K562 (cell line): Measurements from ENCODE around the gene C20orf96. TPM values are rescaled to one million over a fixed set of nuclear protein-coding genes. Genes with fewer than 3 reads are reported as not detected.
A peak's percentile ranks its signal among the peaks of the same experiment; 100 is the strongest.

Source experiments
- ATAC-seq: fragments of 200-7000 bp; cut with Tn5 transposase; 3 replicates; pipeline ENCODE4 v1.9.1; 2020; ENCODE audit warnings: moderate library complexity
- BruUV-seq: library from RNA; stranded (reverse); fragments of 400-500 nt; replicated peaks from 2 replicates; lab custom pipeline; 2021; lab: Mats Ljungman, UMichigan
- CTCF ChIA-PET: fragments of 300-600 bp; formaldehyde crosslinking; extraction: SDS; loops from one replicate; lab custom pipeline; 2021; ENCODE audit warnings: low intra/inter-chr PET ratio; lab: Yijun Ruan, JAX
- POLR2A ChIA-PET: fragments of 300-600, 350-650 bp; sonication (Branson Sonifier 250); formaldehyde crosslinking; extraction: SDS; loops from one replicate; lab custom pipeline; 2021; ENCODE audit warnings: antibody characterized with exemption, inconsistent platforms; lab: Yijun Ruan, JAX
- DNase-seq, 4 experiments: peaks; one replicate each; pipeline versions ENCODE4 v3.0.0 to v3.0.0-alpha.2; 2011 to 2018; ENCODE audit warnings: low spot score in 3 of 4, mixed read lengths in 3 of 4; ENCODE audit errors: extremely low read depth in 1 of 4
- FAIRE-seq: peaks from 2 replicates; lab custom pipeline; 2011; peaks lifted over from hg19 to GRCh38; lab: Jason Lieb, UNC
- H2AFZ ChIP-seq: 2 replicates; pipeline ENCODE4 v1.6.0; 2011; ENCODE audit warnings: low read depth, low read length, control low read depth, inconsistent platforms
- H3K27ac ChIP-seq: fragments of 200-600 bp; 3 replicates; pipeline ENCODE4 v1.8.0; 2011; ENCODE audit warnings: low read depth, mild to moderate bottlenecking, control low read depth, inconsistent platforms, low read length, moderate library complexity, mixed read lengths; ENCODE audit errors: extremely low read depth
- H3K27me3 ChIP-seq, 2 experiments: fragments of 300-600 bp in 1 of 2; 2 replicates in 1 of 2; 3 replicates in 1 of 2; pipeline versions ENCODE4 v1.6.0 to v1.8.0; 2011; ENCODE audit warnings: inconsistent platforms in 2 of 2, low read length in 2 of 2, mild to moderate bottlenecking in 1 of 2, mixed read lengths in 1 of 2, moderate library complexity in 1 of 2; ENCODE audit not compliant: control insufficient read depth in 2 of 2, insufficient read depth in 2 of 2
- H3K36me3 ChIP-seq: fragments of 300-600 bp; 3 replicates; pipeline ENCODE4 v1.8.0; 2011; ENCODE audit warnings: mild to moderate bottlenecking, low read length, inconsistent platforms; ENCODE audit not compliant: control insufficient read depth, insufficient read depth
- H3K4me1 ChIP-seq, 2 experiments: fragments of 200-600 bp in 1 of 2; replicated peaks in 1 of 2; 2 replicates in 1 of 2; 3 replicates in 1 of 2; pipeline versions ENCODE4 v1.5.1 to v1.8.0; 2011; ENCODE audit warnings: inconsistent platforms in 2 of 2, low read length in 2 of 2, mild to moderate bottlenecking in 1 of 2, mixed read lengths in 1 of 2, moderate library complexity in 1 of 2; ENCODE audit not compliant: control insufficient read depth in 2 of 2, insufficient read depth in 2 of 2
- H3K4me2 ChIP-seq: 2 replicates; pipeline ENCODE4 v1.6.1; 2011; ENCODE audit warnings: low read length, control low read depth, inconsistent platforms, mixed read lengths; ENCODE audit not compliant: insufficient read depth
- H3K4me3 ChIP-seq: fragments of 200-600 bp; sonication (generic), shearing (Covaris generic); 2 replicates; pipeline ENCODE4 v1.5.1; 2016; ENCODE audit warnings: control low read depth, inconsistent platforms
- H3K79me2 ChIP-seq: fragments of 200-600 bp; 3 replicates; pipeline ENCODE4 v1.8.0; 2011; ENCODE audit warnings: low read length, inconsistent platforms; ENCODE audit not compliant: control insufficient read depth, insufficient read depth
- H3K9ac ChIP-seq, 2 experiments: 2 replicates each; pipeline versions ENCODE4 v1.6.0 to v1.6.1; 2011; ENCODE audit warnings: low read depth in 2 of 2, low read length in 2 of 2, control low read depth in 1 of 2, inconsistent platforms in 1 of 2, mild to moderate bottlenecking in 1 of 2, mixed read lengths in 1 of 2; ENCODE audit not compliant: insufficient read depth in 1 of 2
- H3K9me1 ChIP-seq: one replicate; pipeline ENCODE4 v1.6.0; 2011; ENCODE audit warnings: inconsistent platforms, mild to moderate bottlenecking, low read length, moderate library complexity; ENCODE audit not compliant: control insufficient read depth, insufficient read depth
- H3K9me3 ChIP-seq: replicated peaks from 2 replicates; pipeline ENCODE4 v1.5.1; 2011; ENCODE audit warnings: low read depth, low read length, inconsistent platforms; ENCODE audit not compliant: control insufficient read depth, insufficient read depth
- H4K20me1 ChIP-seq: replicated peaks from 2 replicates; pipeline ENCODE4 v1.6.1; 2011; ENCODE audit warnings: low read length, inconsistent platforms, mixed read lengths; ENCODE audit not compliant: control insufficient read depth, insufficient read depth
- C11orf30 ChIP-seq: fragments of 450-650 bp; IDR thresholded peaks from 2 replicates; pipeline ENCODE4 v1.6.1; 2016; ENCODE audit warnings: low read depth, mild to moderate bottlenecking
- ERF ChIP-seq: fragments of 450-650 bp; formaldehyde crosslinking; IDR thresholded peaks from 2 replicates; pipeline ENCODE4 v1.4.0; 2020; ENCODE audit warnings: mild to moderate bottlenecking, mixed read lengths
- GATAD2B ChIP-seq: fragments of 450-650 bp; IDR thresholded peaks from 2 replicates; pipeline ENCODE4 v1.6.1; 2017; ENCODE audit warnings: mild to moderate bottlenecking, borderline replicate concordance
- GTF2E2 ChIP-seq: fragments of 200-800 bp; sonication (Bioruptor generic); IDR thresholded peaks from 2 replicates; pipeline ENCODE4 v1.6.1; 2016; ENCODE audit warnings: missing genetic modification characterization, missing compliant biosample characterization
- NFYB ChIP-seq: IDR thresholded peaks from 2 replicates; pipeline ENCODE4 v1.6.1; 2011; ENCODE audit warnings: mild to moderate bottlenecking, moderate library complexity; ENCODE audit not compliant: insufficient read length; ENCODE audit errors: extremely low read depth
- NR2C2 ChIP-seq, 2 experiments: fragments of 200-800 bp in 1 of 2; sonication (Bioruptor generic) in 1 of 2; sonication (generic) in 1 of 2; formaldehyde crosslinking in 1 of 2; IDR thresholded peaks; 2 replicates each; pipeline versions ENCODE4 v1.6.1 to v1.8.0; 2016 to 2022; ENCODE audit warnings: mild to moderate bottlenecking in 1 of 2, missing compliant biosample characterization in 1 of 2, missing genetic modification characterization in 1 of 2, missing genetic modification reagents in 1 of 2
- POLR3G ChIP-seq: IDR thresholded peaks from 2 replicates; pipeline ENCODE4 v1.6.1; 2011; ENCODE audit not compliant: insufficient read length, insufficient replicate concordance; ENCODE audit errors: extremely low read depth
- PRDM10 ChIP-seq: fragments of 450-650 bp; IDR thresholded peaks from 2 replicates; pipeline ENCODE4 v1.6.1; 2018; ENCODE audit not compliant: partially characterized antibody
- STAT5B ChIP-seq: fragments of 250-450 bp; sonication (Bioruptor Pico); IDR thresholded peaks from 2 replicates; pipeline ENCODE4 v1.8.0; 2021; ENCODE audit warnings: mild to moderate bottlenecking, inconsistent platforms
- TBP ChIP-seq: optimal IDR thresholded peaks from 2 replicates; pipeline ENCODE3; 2011; ENCODE audit warnings: low read depth, low read length, improper control_type of control experiment
- TSHZ1 ChIP-seq: fragments of 250-450 bp; sonication (Bioruptor Pico); IDR thresholded peaks from 2 replicates; pipeline ENCODE4 v1.4.0; 2020; ENCODE audit warnings: mild to moderate bottlenecking, moderate library complexity
- ZNF23 ChIP-seq: fragments of 250-450 bp; sonication (Bioruptor Pico); IDR thresholded peaks from 2 replicates; pipeline ENCODE4 v1.4.0; 2020; ENCODE audit warnings: mild to moderate bottlenecking
- ZNF24 ChIP-seq: fragments of 450-650 bp; IDR thresholded peaks from 2 replicates; pipeline ENCODE4 v1.6.1; 2016
- WGBS: fragments of 100-300 bp; shearing (Covaris generic); methylation state at CpG from one replicate; pipeline ENCODE4 v1.1.6; 2016; ENCODE audit warnings: low coverage, mixed read lengths; ENCODE audit not compliant: insufficient coverage; ENCODE audit errors: missing lambda C conversion rate; 5-methylcytosine and 5-hydroxymethylcytosine counted together
- in situ Hi-C: fragments of 300-500 bp; cut with MboI; formaldehyde crosslinking; loops from 4 replicates; pipeline ENCODE4 v1.15.0; 2018; ENCODE audit warnings: inconsistent platforms, mixed read lengths
- intact Hi-C: fragments of 100-400 bp; cut with micrococcal nuclease; formaldehyde crosslinking; loops from 2 replicates; pipeline ENCODE4 v1.14.2; 2022
- polyA plus RNA-seq, 8 experiments: library from polyadenylated mRNA; depleted of rRNA in 4 of 8; stranded (reverse) in 5 of 8; unstranded in 3 of 8; fragments of >200 nt; fragmentation: Nextera tagmentation in 2 of 8; fragmentation: Illumina TruSeq in 1 of 8; extraction: Ambion mirVana in 2 of 8; extraction: Trizol in 1 of 8; gene quantifications; 2 replicates each; pipeline versions ENCODE4 v1.2.1 to v1.2.3, GENCODE V29; 2011 to 2014; ENCODE audit warnings: inconsistent platforms in 1 of 8, missing spikeins in 1 of 8
- total RNA-seq, 7 experiments: library from RNA; depleted of rRNA in 6 of 7; stranded (reverse); fragments of >200 nt in 6 of 7; fragmentation: Illumina TruSeq in 2 of 7; extraction: Trizol in 2 of 7; gene quantifications; 2 replicates each; pipeline versions ENCODE4 v1.2.1 to v1.2.3, GENCODE V29; 2011 to 2021; ENCODE audit warnings: low replicate concordance in 1 of 7

Gene C20orf96
- total and polyA plus RNA-seq, 9 of the 15 experiments (the other 6 are each of a cell fraction or from before 2014, with no cell fraction given): 1.7 to 11.7 (median 4.2) TPM

GRCh38 chr20:325045-325888, 34.7 kb upstream of the C20orf96 start, which contains the start of gene SOX12:
Gene SOX12, plus strand, starts transcription at chr20:325552. Its CDS starts 373 bp downstream, at chr20:325925.
- peaks cover 47% of the 10 kb centered on the region for H3K79me2 ChIP-seq
- peaks cover 24% of the 10 kb centered on the region; the same call in 2 of the 3 replicates for H3K36me3 ChIP-seq
- POLR2A ChIA-PET: interaction anchor here (0.6 to 1.0 kb wide), 6 partner anchors 12 to 133 kb away, joined by 3 to 5 read pairs (median 3); no protein-coding TSS in a partner anchor
- DNase-seq (peak; percentile 74 to 94 (median 81)), FAIRE-seq (peak; percentile 75), ATAC-seq (peak; percentile 74)
- no peaks in the 10 kb centered on the region for H3K9me1 ChIP-seq
- H3K27me3 ChIP-seq: no peaks in the 10 kb centered on the region
- BruUV-seq: no TSS peak
- peak within 1 kb of the TSS; percentile 65 for H3K4me3 ChIP-seq
- H3K4me1 ChIP-seq: peaks cover 11 to 55% of the 10 kb centered on the region in 2 experiments; a peak in 4 of 5 replicates
- under 1% methylated on average over 29 of the region's 106 CpGs for WGBS
- no peaks in the 10 kb centered on the region for H3K9me3 ChIP-seq
- in situ Hi-C loops: no loop called here
- intact Hi-C loops: loop anchor here (2.0 kb wide), 2 partner anchors 28 to 58 kb away; partner anchors contain the start of gene ZCCHC3
- H2AFZ ChIP-seq: peak within 1 kb of the TSS; percentile 93
- H4K20me1 ChIP-seq: peaks cover 14% of the 10 kb centered on the region; the same call in 1 of the 2 replicates
- CTCF ChIA-PET: interaction anchor here (1.3 kb wide), 1 partner anchor 59 kb away, joined by 3 read pairs; no protein-coding TSS in a partner anchor
- H3K9ac ChIP-seq: peak within 1 kb of the TSS; percentile 77 to 97
- H3K4me2 ChIP-seq: peak within 1 kb of the TSS; percentile 96
- H3K27ac ChIP-seq: peak within 1 kb of the TSS; percentile 95
- TF ChIP-seq ZNF23 (CRISPR knock-in tag) (no peak), GATAD2B (peak; percentile 80), GTF2E2 (tag) (peak; percentile 28; the same call in 1 of the 2 replicates), POLR3G (no peak), TSHZ1 (CRISPR knock-in tag) (no peak), NR2C2 (CRISPR knock-in tag; IDR thresholded peaks at IDR 0.05) (no peak), NR2C2 (tag; IDR thresholded peaks at IDR 0.05) (peak; percentile 60; the same call in 1 of the 2 replicates), TBP (peak; percentile 65), ZNF24 (no peak), C11orf30 (no peak), PRDM10 (peak; percentile 87), STAT5B (CRISPR knock-in tag) (no peak), NFYB (peak; percentile 11), ERF (CRISPR knock-in tag) (0 out of 2 replicates have a peak, but pooled peaks have one; percentile 16)
